ENCODE data around the gene USP36. TPM values are rescaled to one million over a fixed set of nuclear protein-coding genes. Genes with fewer than 3 reads are reported as not detected.

USP36 gene
- total RNA-seq, 1 experiment from 2014 or later, result 74.0 TPM

GRCh38 chr17:78829477-78829876, 11.1 kb downstream of the USP36 start (continued):
- TF ChIP-seq ZNF317 (CRISPR knock-in tag; IDR thresholded peaks at IDR 0.05; ENCODE audit: borderline replicate concordance, low read depth) (no peak), TEAD1 (CRISPR knock-in tag; IDR thresholded peaks at IDR 0.05) (no peak), OVOL2 (CRISPR knock-in tag; IDR thresholded peaks at IDR 0.05; ENCODE audit: borderline replicate concordance) (no peak), ATF1 (CRISPR knock-in tag; IDR thresholded peaks at IDR 0.05) (no peak), SP1 (CRISPR knock-in tag; conservative IDR thresholded peaks at IDR 0.05) (no peak), E2F1 (CRISPR knock-in tag; IDR thresholded peaks at IDR 0.05) (no peak), RORB (CRISPR knock-in tag; IDR thresholded peaks at IDR 0.05) (no peak), ZNF121 (CRISPR knock-in tag; IDR thresholded peaks at IDR 0.05) (no peak), NFYB (CRISPR knock-in tag; conservative IDR thresholded peaks at IDR 0.05; ENCODE audit: low read depth) (no peak), SOX15 (CRISPR knock-in tag; IDR thresholded peaks at IDR 0.05) (no peak), ZNF416 (CRISPR knock-in tag; IDR thresholded peaks at IDR 0.05) (no peak)
- TF ChIP-seq, protein P1, sequence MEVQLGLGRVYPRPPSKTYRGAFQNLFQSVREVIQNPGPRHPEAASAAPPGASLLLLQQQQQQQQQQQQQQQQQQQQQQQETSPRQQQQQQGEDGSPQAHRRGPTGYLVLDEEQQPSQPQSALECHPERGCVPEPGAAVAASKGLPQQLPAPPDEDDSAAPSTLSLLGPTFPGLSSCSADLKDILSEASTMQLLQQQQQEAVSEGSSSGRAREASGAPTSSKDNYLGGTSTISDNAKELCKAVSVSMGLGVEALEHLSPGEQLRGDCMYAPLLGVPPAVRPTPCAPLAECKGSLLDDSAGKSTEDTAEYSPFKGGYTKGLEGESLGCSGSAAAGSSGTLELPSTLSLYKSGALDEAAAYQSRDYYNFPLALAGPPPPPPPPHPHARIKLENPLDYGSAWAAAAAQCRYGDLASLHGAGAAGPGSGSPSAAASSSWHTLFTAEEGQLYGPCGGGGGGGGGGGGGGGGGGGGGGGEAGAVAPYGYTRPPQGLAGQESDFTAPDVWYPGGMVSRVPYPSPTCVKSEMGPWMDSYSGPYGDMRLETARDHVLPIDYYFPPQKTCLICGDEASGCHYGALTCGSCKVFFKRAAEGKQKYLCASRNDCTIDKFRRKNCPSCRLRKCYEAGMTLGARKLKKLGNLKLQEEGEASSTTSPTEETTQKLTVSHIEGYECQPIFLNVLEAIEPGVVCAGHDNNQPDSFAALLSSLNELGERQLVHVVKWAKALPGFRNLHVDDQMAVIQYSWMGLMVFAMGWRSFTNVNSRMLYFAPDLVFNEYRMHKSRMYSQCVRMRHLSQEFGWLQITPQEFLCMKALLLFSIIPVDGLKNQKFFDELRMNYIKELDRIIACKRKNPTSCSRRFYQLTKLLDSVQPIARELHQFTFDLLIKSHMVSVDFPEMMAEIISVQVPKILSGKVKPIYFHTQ (CRISPR knock-in tag; IDR thresholded peaks at IDR 0.05), result no peak

- Mint-ChIP-seq H3K27ac (peak overlapping the region; percentile 77; the same call in 1 of the 2 replicates), H3K36me3 (peaks cover 86% of the 10 kb centered on the region), H3K4me3 (no peak overlapping the region), H3K9me3 (no peaks in the 10 kb centered on the region), H3K4me1 (no peaks in the 10 kb centered on the region), H3K27me3 (ENCODE audit: low read depth) (no peaks in the 10 kb centered on the region)
- POLR2A ChIA-PET, result no interaction called here
- no peak for DNase-seq (ENCODE audit: low spot score)
- CTCF ChIA-PET, result interaction anchor here (0.6 to 1.6 kb wide), 2 partner anchors 37 to 489 kb away, joined by 3 to 4 read pairs; no protein-coding TSS in a partner anchor
- peak; percentile 58 for ATAC-seq
- TF ChIP-seq, protein P2, sequence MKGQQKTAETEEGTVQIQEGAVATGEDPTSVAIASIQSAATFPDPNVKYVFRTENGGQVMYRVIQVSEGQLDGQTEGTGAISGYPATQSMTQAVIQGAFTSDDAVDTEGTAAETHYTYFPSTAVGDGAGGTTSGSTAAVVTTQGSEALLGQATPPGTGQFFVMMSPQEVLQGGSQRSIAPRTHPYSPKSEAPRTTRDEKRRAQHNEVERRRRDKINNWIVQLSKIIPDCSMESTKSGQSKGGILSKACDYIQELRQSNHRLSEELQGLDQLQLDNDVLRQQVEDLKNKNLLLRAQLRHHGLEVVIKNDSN (CRISPR knock-in tag; IDR thresholded peaks at IDR 0.05), result no peak
- TF ChIP-seq ZNF532 (CRISPR knock-in tag; IDR thresholded peaks at IDR 0.05; ENCODE audit: borderline replicate concordance), result no peak
- TF ChIP-seq, protein P3, sequence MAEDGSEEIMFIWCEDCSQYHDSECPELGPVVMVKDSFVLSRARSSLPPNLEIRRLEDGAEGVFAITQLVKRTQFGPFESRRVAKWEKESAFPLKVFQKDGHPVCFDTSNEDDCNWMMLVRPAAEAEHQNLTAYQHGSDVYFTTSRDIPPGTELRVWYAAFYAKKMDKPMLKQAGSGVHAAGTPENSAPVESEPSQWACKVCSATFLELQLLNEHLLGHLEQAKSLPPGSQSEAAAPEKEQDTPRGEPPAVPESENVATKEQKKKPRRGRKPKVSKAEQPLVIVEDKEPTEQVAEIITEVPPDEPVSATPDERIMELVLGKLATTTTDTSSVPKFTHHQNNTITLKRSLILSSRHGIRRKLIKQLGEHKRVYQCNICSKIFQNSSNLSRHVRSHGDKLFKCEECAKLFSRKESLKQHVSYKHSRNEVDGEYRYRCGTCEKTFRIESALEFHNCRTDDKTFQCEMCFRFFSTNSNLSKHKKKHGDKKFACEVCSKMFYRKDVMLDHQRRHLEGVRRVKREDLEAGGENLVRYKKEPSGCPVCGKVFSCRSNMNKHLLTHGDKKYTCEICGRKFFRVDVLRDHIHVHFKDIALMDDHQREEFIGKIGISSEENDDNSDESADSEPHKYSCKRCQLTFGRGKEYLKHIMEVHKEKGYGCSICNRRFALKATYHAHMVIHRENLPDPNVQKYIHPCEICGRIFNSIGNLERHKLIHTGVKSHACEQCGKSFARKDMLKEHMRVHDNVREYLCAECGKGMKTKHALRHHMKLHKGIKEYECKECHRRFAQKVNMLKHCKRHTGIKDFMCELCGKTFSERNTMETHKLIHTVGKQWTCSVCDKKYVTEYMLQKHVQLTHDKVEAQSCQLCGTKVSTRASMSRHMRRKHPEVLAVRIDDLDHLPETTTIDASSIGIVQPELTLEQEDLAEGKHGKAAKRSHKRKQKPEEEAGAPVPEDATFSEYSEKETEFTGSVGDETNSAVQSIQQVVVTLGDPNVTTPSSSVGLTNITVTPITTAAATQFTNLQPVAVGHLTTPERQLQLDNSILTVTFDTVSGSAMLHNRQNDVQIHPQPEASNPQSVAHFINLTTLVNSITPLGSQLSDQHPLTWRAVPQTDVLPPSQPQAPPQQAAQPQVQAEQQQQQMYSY (CRISPR knock-in tag; IDR thresholded peaks at IDR 0.05), result no peak
- TF ChIP-seq, protein P4, sequence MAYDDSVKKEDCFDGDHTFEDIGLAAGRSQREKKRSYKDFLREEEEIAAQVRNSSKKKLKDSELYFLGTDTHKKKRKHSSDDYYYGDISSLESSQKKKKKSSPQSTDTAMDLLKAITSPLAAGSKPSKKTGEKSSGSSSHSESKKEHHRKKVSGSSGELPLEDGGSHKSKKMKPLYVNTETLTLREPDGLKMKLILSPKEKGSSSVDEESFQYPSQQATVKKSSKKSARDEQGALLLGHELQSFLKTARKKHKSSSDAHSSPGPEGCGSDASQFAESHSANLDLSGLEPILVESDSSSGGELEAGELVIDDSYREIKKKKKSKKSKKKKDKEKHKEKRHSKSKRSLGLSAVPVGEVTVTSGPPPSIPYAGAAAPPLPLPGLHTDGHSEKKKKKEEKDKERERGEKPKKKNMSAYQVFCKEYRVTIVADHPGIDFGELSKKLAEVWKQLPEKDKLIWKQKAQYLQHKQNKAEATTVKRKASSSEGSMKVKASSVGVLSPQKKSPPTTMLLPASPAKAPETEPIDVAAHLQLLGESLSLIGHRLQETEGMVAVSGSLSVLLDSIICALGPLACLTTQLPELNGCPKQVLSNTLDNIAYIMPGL (CRISPR knock-in tag; IDR thresholded peaks at IDR 0.05), result no peak
- no peak for TF ChIP-seq GRHL2 (CRISPR knock-in tag; IDR thresholded peaks at IDR 0.05; ENCODE audit: insufficient replicate concordance, severe bottlenecking)
- TF ChIP-seq SP1 (CRISPR knock-in tag; conservative IDR thresholded peaks at IDR 0.05), result no peak
- TF ChIP-seq NFYB (CRISPR knock-in tag; conservative IDR thresholded peaks at IDR 0.05; ENCODE audit: low read depth), result no peak
- no peak for TF ChIP-seq PRRX2 (CRISPR knock-in tag; IDR thresholded peaks at IDR 0.05)
- no peak for TF ChIP-seq ZNF232 (CRISPR knock-in tag; IDR thresholded peaks at IDR 0.05)
- TF ChIP-seq ZNF396 (CRISPR knock-in tag; IDR thresholded peaks at IDR 0.05; ENCODE audit: borderline replicate concordance), result no peak
- TF ChIP-seq, protein P5, sequence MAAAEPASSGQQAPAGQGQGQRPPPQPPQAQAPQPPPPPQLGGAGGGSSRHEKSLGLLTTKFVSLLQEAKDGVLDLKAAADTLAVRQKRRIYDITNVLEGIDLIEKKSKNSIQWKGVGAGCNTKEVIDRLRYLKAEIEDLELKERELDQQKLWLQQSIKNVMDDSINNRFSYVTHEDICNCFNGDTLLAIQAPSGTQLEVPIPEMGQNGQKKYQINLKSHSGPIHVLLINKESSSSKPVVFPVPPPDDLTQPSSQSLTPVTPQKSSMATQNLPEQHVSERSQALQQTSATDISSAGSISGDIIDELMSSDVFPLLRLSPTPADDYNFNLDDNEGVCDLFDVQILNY (CRISPR knock-in tag; IDR thresholded peaks at IDR 0.05), result no peak
Measured at GRCh38 chr17:78828470-78829185, 12.0 kb downstream of the USP36 start.
